HG02610 (cell line): ENCODE data around the gene BEST1.

ENCODE experiments used
- ATAC-seq: cut with Tn5 transposase; IDR thresholded peaks from one replicate; pipeline ENCODE4 v1.9.1; 2021; ENCODE audit warnings: mild to moderate bottlenecking, moderate library complexity; ENCODE audit not compliant: unreplicated experiment

The BEST1 gene

GRCh38 chr11:61914471-61915171, 35.5 kb upstream of the BEST1 start:
- ATAC-seq = no peak

- ATAC-seq = no peak
Observed at GRCh38 chr11:61916737-61917333, 33.3 kb upstream of the BEST1 start.

GRCh38 chr11:61917334-61918109, 32.6 kb upstream of the BEST1 start, which contains the start of gene RAB3IL1:
Gene RAB3IL1 (minus strand): TSS chr11:61917566. CDS start chr11:61917367, 199 bp downstream.
- no peak for ATAC-seq

- no peak for ATAC-seq
Observed at GRCh38 chr11:61918251-61918937, 31.8 kb upstream of the BEST1 start.

- no peak for ATAC-seq
Observed at GRCh38 chr11:61918938-61919704, 31.0 kb upstream of the BEST1 start.

GRCh38 chr11:61919705-61920631, 30.2 kb upstream of the BEST1 start:
- no peak for ATAC-seq

- no peak for ATAC-seq
Observed at GRCh38 chr11:61921446-61921845, 28.7 kb upstream of the BEST1 start.

GRCh38 chr11:61922539-61922938, 27.6 kb upstream of the BEST1 start:
- no peak for ATAC-seq

GRCh38 chr11:61923166-61924063, 26.7 kb upstream of the BEST1 start:
- no peak for ATAC-seq

- no peak for ATAC-seq
Observed at GRCh38 chr11:61924064-61924455, 26.1 kb upstream of the BEST1 start.

- no peak for ATAC-seq
Observed at GRCh38 chr11:61925736-61926135, 24.4 kb upstream of the BEST1 start.

GRCh38 chr11:61926235-61926634, 23.9 kb upstream of the BEST1 start:
- no peak for ATAC-seq

- ATAC-seq = no peak
Observed at GRCh38 chr11:61927501-61927900, 22.6 kb upstream of the BEST1 start.

GRCh38 chr11:61928606-61929005, 21.5 kb upstream of the BEST1 start:
- no peak for ATAC-seq

- ATAC-seq = no peak
Observed at GRCh38 chr11:61930933-61931332, 19.2 kb upstream of the BEST1 start.

GRCh38 chr11:61935861-61936260, 14.3 kb upstream of the BEST1 start:
- no peak for ATAC-seq

GRCh38 chr11:61940466-61940865, 9.7 kb upstream of the BEST1 start:
- ATAC-seq = no peak

GRCh38 chr11:61945191-61945590, 5.0 kb upstream of the BEST1 start:
- ATAC-seq = no peak
